Measurements from ENCODE around the gene AMN.

AMN gene

DNA sequence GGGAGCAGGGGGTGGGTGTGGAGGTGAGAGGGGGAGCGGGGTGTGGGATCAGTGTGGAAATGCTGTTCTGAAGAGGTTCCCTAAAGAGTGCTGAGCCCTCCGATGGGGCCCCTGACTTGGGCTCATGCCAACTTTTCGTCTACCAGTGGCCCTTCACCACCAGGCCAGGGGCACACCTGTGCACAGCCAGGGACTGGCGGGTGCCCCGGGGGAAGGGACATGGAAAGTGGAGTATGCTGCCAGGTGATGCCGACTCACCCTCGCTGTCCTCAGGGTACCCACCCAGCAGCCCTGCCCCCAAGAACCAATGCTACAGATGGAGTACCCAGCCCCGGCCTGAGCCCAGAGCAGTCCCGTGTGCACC is 26.2 kb downstream of the AMN start:
- no peak for DNase-seq

DNA sequence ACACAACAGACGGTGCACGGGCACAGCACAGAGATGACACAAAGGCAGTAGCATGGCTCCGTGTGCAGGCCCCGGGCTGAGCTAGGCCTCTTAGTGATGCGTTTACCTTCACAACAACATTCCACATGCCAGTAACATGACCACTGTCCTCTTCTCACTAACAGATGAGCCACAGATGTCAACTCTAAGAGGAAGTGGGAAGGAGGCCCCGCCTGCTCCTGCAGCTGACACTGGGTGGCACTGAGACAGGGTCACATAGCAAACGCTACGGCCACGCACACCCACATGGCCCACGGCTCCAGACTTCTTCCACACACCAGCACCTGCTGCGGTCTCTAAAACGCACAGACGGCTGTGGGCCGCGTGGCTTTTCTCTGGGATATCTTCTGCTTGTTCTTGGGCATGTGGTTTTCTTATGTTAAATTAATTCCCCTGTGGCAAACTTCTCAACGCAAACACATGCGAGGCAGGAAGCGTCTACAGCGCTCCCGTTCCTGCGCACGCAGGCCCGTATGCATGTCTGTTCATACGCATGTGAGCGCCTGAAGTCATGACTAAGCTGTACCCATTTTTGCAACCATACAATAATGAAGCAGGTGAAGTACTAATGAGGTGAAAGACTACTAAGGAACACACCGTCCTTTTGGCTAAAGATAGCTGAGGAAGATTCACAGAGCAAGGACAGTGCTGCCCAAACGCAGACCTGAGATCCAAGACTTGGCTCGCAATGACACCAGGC is 26.8 kb downstream of the AMN start:
- DNase-seq: peak; percentile 57

DNA sequence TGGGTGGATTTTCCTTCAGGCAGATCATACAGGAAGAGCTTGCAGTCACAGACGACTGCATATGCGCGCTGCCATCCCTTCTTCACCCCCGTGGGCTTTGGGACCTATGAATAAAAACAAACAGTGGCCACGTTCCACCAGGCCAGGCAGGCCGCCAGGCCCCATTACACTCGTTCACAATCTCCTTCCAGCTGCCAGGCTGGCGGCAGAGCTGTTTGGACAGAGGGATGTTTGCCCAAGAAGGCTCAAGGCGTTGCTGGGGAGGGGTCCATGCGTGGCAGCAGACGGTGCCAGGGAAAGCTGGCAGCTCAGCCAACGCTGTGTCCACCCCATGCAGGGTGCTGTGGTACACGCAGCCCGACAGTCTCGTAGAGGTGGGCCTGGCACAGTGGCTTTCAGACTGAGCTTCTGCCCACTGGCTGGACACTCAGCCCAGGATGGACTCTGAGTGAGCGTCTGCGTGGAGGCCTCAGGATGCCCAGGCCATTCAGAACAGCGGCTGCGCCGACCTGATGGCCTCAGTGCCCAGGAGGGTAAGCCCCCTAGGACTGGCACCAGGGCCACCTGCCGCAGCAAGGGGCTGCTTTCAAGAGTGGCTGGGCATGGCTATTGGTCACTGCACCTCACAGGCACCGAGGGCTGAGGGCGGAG is 27.5 kb downstream of the AMN start:
- DNase-seq: no peak

DNA sequence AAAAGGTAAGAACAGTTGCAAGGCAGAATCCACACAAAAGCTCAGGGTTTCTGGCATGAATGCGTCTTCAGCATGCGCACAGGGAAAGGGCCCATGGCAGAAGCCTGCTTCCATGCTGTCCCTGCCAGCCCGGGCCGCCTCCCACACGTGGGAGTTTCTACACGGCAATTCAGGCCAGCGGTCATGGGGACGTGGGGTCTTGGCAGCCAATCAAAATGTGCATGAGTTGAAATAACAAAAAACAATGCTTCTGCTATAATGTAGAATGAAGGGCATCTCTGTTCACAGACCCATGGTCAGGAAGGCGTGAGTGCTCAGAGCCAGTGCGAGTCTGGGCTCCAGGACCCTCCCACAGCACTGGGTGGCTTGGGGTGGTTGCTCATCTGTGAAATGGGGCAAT is 28.6 kb downstream of the AMN start:
- DNase-seq: no peak

DNA sequence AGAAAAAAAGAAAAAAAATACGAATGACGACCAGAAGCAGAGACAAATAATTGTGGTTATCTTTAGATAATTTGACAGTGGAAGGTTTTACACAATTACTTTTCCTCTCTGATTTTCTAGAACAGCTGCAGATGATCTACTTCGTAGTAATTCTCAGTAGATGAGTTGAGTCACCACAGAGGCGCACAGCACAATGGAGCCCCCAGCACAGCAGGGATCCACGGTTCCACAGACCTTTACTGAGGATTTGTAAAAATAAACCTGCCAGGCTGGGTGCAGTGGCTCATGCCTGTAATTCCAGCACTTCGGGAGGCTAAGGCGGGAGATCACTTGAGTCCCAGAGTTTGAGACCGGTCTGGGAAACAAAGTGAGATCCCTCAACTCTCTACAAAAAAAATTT is 29.3 kb downstream of the AMN start:
- no peak for DNase-seq

DNA sequence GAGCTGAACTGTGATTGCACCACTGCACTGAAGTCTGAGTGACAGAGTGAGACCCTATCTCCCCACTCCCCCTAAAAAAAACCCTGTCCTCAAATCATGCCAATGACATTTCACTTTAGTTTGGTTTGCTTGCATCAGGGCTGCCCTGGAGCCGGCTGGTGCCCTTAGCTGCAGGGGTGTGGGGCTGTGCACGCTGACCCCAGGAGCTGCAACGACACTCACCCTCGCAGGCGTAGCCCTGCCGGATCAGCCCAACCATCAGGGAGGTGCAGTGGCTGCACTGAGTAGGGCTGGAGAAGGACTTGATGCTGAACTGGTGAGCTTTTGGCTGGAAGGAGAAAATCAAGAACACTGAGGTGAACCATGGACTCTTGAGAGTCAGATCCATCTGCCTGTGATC is 29.8 kb downstream of the AMN start:
- DNase-seq: no peak

DNA sequence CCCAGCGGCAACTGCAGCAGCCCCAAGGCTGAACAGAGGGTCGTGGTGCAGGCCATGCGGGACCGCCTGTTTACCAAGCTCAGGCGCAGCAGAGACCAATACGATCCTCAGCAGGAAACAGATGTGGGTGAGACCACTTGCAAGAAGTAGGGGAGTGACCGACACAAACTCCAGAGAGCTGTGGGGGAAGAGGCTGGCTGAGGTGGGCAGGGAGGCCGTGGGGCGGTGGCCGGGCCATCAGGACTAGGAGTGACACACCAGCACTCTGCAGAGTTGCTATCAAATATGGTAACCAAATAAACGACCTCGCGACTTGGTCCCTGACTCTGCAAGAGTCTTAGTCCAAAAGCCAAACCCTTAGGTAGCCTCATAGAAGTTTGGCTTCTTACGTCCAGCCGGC is 30.6 kb downstream of the AMN start:
- DNase-seq: no peak

DNA sequence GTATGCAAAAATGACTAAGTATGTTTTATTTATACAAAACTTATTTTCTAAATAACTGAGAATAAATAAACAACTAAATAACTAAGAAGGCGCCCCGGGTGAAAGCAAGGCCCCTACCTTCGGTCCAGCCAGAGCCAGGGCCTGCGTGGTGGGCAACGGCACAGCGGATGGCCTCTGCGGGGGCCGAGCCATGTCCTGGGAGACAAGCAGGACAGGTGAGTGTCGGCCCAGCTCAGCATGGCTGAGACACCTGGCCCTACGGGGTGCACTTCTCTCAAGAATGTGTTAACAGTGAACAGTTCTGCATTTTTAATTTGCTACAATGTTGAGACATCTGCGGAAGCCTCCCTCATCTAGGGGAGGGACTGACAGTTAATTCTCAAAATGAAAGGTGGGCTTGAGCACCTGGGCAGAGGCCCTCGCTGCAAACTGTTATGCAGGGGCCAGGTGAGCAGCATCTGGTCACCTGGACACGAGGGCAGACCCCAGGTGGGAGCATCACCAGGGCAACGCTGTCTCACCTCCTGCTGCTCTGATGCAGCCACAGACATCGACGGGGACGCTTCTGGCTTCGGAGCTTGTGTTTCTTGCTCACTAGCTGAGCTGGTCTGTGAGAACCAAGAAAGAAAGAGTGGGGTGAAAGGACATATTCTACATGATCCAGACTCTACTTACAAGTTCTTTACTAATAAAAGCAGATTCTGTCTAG is 31.8 kb downstream of the AMN start:
- DNase-seq: no peak

DNA sequence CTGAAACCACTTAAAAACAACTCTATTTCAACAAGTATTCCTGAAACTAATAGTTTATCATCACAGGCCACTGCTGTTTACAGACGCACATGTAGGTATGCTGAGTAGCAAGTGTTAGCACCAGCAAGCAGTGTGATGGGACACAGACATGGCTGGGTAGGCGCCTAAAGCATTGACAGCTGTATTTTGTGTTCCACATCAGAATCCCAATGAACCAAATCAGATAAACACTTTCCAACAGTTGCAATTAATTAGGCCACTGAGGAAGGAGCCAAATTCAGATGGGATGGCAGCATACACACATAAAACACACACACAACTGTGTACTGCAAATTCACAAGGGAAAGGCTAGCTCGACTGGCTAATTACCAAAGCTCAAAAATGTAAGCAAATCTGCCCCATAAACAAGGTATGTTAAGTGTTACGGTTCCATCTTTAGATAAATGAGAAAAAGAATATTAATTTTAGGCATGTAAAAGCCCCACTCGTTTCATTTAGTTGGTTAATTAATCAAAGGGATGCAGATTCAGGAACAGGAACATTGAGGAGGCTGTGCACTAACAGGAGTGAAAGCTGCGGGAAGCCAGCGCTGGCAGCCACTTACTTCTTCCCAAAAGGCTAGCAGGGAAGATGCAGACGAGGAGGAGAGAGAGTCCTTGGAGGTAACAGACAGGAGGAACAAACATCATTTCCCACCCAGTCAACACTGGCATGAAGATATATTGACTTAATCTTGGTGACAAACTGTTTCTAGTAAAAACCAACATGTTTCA is 33.4 kb downstream of the AMN start:
- no peak for DNase-seq

DNA sequence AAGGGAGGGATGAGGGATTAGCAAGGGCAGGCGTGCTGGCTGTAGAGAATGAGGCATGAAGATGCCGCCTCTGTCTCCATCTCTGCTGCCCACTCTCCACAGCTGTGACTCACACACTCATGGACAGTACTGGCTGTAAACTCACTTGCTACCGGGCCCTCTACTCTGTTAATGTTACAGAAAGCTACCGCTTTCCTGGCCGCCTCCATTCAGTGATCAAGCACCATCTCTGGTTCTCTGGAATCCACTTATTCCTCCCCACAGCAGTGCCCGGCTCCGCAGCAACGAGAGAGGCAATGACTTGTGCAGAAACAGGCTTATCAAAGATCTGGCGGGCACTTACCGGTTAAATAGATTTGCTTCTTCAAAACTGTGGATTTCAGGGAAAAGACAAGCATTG is 34.8 kb downstream of the AMN start:
- no peak for DNase-seq

DNA sequence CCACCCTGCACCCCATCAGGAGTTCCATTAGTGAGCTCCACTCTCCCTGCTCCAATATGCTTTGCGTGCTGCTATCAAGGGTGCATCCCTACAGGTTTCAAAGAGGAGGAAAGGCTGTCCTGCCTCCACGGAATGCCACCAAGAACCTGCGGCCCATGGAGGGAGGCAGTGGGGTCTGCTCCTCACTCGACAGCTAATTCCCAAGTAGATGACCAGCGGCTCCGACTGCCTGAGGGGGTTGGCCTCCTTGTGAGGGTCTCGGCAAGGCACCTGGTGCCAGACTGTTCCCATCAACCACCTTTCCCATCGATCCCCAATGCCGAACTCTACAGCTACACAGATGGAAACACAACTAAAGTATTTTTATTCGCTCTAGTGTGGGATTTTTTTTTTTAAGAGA is 36.0 kb downstream of the AMN start:
- DNase-seq: no peak

DNA sequence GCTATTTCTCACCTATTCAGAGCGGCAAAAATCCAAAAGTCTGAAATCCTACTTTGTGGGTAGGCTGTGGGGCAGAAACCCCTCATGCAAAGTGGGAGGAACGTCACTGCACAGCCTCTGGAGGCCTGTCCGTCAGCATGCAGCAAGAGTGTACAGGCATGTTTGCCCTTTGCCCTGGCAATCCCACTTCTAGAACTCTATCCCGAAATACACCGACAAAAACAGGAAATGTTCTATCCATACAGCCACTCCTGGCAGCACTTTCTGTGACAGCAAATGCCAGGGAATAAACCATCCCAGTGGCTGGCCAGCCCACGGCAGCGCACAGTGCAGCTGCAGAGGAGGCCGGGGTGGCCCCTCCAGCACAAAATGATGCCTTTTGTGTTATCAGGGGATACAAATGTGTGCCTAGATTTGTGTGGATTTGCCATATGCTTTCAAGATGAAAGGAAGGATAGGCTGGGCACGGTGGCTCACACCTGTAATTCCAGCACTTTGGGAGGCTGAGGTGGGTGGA is 39.7 kb downstream of the AMN start:
- DNase-seq: no peak

DNA sequence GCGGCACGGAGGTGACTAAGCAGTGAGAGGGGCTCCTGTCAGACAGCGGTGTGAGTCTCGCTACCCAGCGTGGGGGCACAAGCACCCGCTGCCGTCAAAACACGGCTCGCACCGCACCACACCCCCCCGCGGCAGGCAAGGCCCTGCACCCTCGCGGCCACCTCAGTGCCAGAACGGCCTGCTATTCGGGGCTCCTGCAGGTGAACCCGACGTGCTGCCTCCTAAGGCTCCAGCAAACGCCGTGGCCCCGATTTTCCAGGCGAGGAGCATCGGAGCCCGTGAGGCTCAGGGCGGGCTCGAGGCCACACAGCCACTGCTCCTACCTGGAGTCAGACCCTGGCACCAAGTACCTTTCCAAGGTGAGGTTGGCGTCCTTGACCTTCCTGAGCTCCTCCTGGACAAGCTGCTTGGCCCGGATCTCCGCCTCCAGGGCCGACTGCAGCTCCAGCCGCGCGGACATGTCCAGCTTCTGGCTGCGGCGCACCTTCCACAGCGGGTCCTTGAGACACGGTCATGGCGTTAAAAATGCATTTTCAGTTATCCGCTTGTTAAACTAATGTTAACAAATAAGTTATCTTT is 41.8 kb downstream of the AMN start:
- DNase-seq: no peak

DNA sequence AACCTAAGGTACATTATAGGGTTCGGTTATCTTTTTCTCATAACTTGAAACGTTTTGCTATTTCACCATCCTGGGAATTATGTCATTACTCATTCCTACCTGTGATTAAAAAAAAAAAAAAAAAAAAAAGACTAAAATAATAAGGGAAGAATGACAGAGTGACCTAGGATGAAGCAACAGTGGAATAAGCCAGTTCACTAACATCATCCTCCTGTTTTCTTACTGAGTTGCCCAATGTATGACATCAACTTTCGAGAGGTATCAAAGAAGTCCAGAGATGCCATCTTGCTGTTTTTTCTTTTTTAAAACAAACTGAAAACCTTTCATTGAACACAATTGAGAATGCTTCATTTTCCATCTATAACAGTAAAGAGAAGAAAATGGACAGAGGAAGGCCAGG is 42.8 kb downstream of the AMN start:
- DNase-seq: no peak

DNA sequence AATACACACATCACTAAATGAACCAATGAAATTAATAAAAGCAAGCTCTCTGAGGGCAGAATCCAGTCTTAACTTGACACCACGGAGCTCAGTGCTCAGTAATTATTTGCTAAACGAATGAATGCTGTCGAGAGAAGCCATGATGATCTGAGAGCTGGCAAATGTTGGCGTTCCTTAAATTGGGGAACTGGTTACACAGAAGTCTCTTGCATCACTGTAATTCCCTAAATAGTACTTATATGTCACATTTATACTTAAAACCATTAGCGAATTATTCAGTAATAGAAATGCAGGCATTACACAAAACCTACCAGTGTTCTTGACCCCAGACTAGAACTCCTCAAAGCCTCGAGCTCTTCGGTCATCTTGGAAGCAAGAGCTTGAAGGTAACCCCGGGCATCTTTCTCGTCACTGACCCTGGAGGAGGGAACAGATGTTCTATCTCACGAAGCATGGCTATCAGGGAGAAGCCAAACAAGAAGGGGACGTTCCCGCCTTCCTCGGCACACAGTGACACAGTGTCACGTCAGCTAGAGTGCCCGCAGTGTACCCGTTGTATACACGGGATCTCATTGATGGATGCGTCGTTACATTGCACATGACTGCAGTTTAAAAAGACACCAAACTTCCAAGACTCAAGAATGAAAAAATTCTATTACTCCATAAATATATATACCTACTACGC is 43.6 kb downstream of the AMN start:
- no peak for DNase-seq

DNA sequence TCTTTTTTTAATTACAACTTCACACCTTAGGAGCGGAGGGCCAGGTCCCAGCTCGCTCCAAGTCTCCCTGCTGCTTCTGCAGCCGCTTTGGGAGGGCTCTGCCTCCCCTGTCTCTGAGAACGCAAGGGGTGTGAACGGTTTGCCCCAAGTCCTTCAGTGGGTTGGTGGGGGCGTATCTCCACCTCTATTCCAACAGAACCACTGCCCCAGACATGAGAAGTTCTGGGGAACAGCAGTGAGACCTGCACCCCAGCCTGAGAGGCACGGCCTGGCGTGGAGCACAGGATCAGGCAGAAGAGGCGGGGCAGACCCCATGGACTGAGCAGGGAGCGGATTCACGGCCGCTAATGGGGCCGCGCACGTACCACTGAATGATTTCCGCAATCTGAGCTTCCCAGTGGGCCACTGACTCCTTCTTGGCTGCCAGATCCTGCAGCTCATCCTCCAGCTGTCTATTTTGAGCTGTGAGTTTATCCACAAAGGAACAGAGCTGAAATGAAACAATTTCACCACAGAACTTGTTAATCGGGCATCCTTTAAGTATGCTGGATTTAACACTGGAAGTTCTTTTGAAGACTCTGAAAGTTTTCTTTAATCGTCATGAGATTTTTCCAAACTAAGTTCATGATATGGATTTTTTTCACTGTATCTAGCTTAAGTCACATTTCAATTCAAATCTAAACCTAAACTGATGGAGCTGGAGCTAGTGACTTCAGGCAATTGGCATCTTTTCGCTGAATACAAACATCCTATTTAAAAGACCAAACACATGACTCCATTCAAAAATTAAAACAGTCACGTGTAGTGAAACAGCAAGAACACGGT is 44.4 kb downstream of the AMN start:
- no peak for DNase-seq

DNA sequence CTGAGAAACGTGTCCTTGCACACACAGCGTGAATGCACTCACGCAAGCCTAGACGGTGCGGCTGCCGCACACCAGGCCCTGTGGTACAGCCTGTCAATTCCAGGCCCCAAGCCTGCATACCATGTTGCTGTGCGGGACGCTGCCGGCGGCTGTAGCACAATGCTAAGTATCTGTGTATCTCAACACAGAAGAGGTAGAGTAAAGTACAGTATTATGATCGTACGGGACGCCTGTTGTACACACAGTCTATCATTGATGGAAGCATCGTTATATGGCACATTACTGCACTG is 45.0 kb downstream of the AMN start:
- DNase-seq: no peak

DNA sequence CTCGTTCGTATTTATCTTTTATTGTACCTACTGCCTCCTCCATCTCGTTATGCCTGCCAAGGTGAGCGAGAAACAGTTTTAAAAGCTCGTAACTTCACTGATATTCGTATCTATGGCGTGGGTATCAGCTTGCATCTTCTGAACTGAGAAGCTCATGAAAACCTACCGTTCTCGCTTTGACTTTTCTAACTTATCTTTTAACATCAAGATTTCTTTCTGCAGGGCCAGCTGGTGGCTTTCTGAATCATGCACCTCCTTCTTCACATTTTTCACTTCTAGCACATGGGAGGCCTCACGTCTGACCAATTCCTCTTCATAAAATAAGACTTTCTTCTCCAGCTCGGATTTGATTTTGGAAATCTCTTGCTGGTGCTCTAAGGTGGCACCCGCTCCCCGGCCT is 45.8 kb downstream of the AMN start:
- DNase-seq: no peak

DNA sequence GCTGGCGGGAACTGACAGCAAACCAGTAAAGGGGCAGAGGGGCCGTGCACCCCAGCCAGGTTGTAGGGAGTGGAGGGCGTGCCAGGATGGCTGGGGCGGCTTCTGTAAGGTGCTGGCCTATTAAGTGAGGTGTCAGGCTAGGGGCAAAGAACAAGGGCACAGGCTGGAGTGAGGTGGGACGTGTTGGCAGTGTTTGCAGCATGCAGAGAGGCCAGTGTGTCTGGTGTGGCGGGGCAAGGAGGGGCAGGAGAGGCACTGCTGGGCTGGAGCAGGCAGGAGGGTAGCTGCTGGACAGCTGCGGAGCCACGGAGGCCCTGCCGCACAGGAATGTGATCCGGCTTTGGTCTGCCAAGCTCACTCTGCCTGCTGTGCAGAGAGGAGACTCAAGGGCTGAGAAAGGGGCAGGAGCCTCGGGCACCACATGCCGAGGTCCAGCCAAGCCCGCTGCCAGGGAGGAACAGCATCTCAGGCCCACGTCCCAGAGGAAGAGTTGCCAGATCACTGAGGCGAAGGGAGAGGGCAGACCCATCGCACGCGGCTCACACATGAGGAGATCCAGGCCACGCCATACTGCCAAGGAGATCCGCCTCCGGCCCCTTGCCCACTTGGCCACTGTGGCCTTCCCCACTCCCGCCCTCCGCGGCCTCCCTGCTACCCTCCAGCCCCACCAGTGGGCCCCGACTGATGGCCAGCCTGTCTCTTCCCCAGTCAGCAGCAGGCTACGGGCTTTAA is 46.8 kb downstream of the AMN start:
- DNase-seq: no peak

DNA sequence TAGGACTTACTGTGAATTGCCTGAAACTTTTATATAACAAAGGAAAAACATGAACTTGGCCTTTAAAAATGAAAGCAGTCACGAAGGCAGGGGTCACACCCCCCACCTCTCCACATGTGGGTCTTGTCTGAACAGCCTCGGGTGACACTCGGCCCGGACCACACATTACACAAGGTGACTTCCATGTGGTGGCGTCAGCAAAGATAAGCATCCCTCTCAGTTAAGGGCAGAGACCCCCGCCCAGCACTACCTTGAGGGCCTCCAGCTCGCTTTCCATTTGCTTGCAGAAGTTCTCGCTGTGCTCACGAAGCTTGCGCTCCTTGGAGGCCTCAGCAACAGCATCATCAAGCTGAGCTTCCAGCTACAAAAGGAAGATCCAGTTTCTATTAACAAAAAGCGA is 47.4 kb downstream of the AMN start:
- DNase-seq: no peak

DNA sequence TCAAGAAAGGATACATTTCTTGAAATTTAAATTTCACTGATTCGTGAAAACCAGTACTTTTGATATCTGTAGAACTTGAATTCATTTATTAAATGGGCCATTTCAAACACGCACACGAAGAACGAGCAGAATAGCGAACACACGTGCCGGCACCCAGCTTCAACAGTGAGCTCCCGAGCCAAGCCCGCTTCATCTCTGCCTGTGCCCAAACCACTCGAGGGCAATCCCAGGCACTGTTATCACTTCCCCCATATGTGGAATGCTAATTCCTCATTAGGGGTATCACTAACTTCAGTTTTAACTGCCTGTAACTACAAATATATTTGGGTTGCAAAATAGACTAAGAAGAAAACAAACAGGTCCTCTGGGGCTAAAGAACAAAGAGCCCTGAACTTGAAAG is 48.0 kb downstream of the AMN start:
- no peak for DNase-seq

Data from hematopoietic multipotent progenitor cell treated with erythropoietin and hydrocortisone succinate and interleukin-3 and kit ligand, for 6 days (in vitro differentiated cells).